Measurements from ENCODE around the gene ZGRF1. TPM values are rescaled to one million over a fixed set of nuclear protein-coding genes. Genes with fewer than 3 reads are reported as not detected.

Gene ZGRF1
- total RNA-seq, 1 experiment from 2014 or later: 21.4 TPM

- CTCF ChIA-PET: interaction anchor here (1.0 kb wide), 1 partner anchor 245 kb away, joined by 3 read pairs; no protein-coding TSS in a partner anchor
Measured at GRCh38 chr4:112517911-112518310, 118.8 kb downstream of the ZGRF1 start.

More at GRCh38 chr4:112517911-112518310, 118.8 kb downstream of the ZGRF1 start:
- ATAC-seq (no peak), DNase-seq (ENCODE audit: low read depth, low spot score) (no peak)
- H3K4me3 ChIP-seq (replicated peaks in 1 of 2; ENCODE audit: low read depth in 1 of 2, low read length in 2 of 2): no peak overlapping the region
- H3K4me2 ChIP-seq (ENCODE audit: low read length): no peak overlapping the region
- no peak overlapping the region for H3K9ac ChIP-seq (ENCODE audit: low read length)
- TF ChIP-seq, protein P1, sequence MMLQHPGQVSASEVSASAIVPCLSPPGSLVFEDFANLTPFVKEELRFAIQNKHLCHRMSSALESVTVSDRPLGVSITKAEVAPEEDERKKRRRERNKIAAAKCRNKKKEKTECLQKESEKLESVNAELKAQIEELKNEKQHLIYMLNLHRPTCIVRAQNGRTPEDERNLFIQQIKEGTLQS (IDR thresholded peaks at IDR 0.05): no peak
- TF ChIP-seq EZH2 (IDR thresholded peaks at IDR 0.05): no peak
- TF ChIP-seq CEBPB (IDR thresholded peaks at IDR 0.05; ENCODE audit: low read depth): no peak
- no peak for TF ChIP-seq SP1 (IDR thresholded peaks at IDR 0.05; ENCODE audit: low read depth)
- no peak for TF ChIP-seq ZFX (IDR thresholded peaks at IDR 0.05)
- TF ChIP-seq EZH2phosphoT487 (IDR thresholded peaks at IDR 0.05; ENCODE audit: borderline replicate concordance): no peak
- no peak for TF ChIP-seq CTCF (IDR thresholded peaks at IDR 0.05 in 2 of 3, conservative IDR thresholded peaks at IDR 0.05 in 1 of 3; ENCODE audit: borderline replicate concordance in 1 of 3, insufficient read depth in 1 of 3, low read depth in 2 of 3, low read length in 2 of 3)
- no peak for TF ChIP-seq ELF1 (IDR thresholded peaks at IDR 0.05; ENCODE audit: borderline replicate concordance, low read depth)
- TF ChIP-seq SRF (IDR thresholded peaks at IDR 0.05; ENCODE audit: low read depth): no peak
- no peak for TF ChIP-seq EGR1 (IDR thresholded peaks at IDR 0.05; ENCODE audit: low read depth)
- TF ChIP-seq MAX (IDR thresholded peaks at IDR 0.05): no peak
- TF ChIP-seq YY1 (IDR thresholded peaks at IDR 0.05; ENCODE audit: extremely low read depth, insufficient replicate concordance, low read depth, low read length): no peak
- TF ChIP-seq POLR2A (IDR thresholded peaks at IDR 0.05; ENCODE audit: borderline replicate concordance, extremely low read depth, insufficient read depth, insufficient read length): no peak
- no peak for TF ChIP-seq CBX3 (IDR thresholded peaks at IDR 0.05; ENCODE audit: low read depth)
- TF ChIP-seq, protein P2, sequence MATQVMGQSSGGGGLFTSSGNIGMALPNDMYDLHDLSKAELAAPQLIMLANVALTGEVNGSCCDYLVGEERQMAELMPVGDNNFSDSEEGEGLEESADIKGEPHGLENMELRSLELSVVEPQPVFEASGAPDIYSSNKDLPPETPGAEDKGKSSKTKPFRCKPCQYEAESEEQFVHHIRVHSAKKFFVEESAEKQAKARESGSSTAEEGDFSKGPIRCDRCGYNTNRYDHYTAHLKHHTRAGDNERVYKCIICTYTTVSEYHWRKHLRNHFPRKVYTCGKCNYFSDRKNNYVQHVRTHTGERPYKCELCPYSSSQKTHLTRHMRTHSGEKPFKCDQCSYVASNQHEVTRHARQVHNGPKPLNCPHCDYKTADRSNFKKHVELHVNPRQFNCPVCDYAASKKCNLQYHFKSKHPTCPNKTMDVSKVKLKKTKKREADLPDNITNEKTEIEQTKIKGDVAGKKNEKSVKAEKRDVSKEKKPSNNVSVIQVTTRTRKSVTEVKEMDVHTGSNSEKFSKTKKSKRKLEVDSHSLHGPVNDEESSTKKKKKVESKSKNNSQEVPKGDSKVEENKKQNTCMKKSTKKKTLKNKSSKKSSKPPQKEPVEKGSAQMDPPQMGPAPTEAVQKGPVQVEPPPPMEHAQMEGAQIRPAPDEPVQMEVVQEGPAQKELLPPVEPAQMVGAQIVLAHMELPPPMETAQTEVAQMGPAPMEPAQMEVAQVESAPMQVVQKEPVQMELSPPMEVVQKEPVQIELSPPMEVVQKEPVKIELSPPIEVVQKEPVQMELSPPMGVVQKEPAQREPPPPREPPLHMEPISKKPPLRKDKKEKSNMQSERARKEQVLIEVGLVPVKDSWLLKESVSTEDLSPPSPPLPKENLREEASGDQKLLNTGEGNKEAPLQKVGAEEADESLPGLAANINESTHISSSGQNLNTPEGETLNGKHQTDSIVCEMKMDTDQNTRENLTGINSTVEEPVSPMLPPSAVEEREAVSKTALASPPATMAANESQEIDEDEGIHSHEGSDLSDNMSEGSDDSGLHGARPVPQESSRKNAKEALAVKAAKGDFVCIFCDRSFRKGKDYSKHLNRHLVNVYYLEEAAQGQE (IDR thresholded peaks at IDR 0.05; ENCODE audit: low read depth): no peak
- TF ChIP-seq SIN3A (IDR thresholded peaks at IDR 0.05; ENCODE audit: low read depth): no peak
- no peak overlapping the region for H2AFZ ChIP-seq (ENCODE audit: low read depth, low read length, poor library complexity, severe bottlenecking)
- H3K79me2 ChIP-seq (ENCODE audit: insufficient read depth, low read length): no peaks in the 10 kb centered on the region
- H3K9me2 ChIP-seq (ENCODE audit: insufficient read depth): no peaks in the 10 kb centered on the region
- H3K4me1 ChIP-seq (ENCODE audit: control insufficient read depth in 1 of 2, insufficient read depth in 2 of 2, low read length in 2 of 2): peaks cover 0 to 19% of the 10 kb centered on the region in 2 experiments; a peak in 2 of 4 replicates
- POLR2A ChIA-PET: no interaction called here
- no peaks in the 10 kb centered on the region for H3K9me3 ChIP-seq (ENCODE audit: control insufficient read depth in 1 of 2, insufficient read depth in 1 of 2, low read depth in 1 of 2, low read length in 2 of 2)
- no peaks in the 10 kb centered on the region for H4K20me1 ChIP-seq (ENCODE audit: insufficient read depth)
- no peaks in the 10 kb centered on the region for H3K36me3 ChIP-seq (ENCODE audit: control insufficient read depth in 1 of 2, insufficient read depth in 2 of 2, low read length in 2 of 2)
- intact Hi-C loops (cut with micrococcal nuclease): no loop called here
- H3K27me3 ChIP-seq (ENCODE audit: insufficient read depth, low read length): peaks cover 19% of the 10 kb centered on the region
- H3K27ac ChIP-seq (ENCODE audit: low read depth, low read length): no peak overlapping the region
- BruUV-seq (replicated peaks): no TSS peak
- RAD21 ChIA-PET (ENCODE audit: low non-redundant PET in 1 of 2, low total read pairs in 2 of 2, uncharacterized antibody in 2 of 2, unreplicated experiment in 2 of 2): no interaction called here

Data from HCT116 (cell line).